ENCODE results near the gene TRIM16.
A peak's percentile ranks its signal among the peaks of the same experiment; 100 is the strongest.
"Not testable (repeated sequence)": the region's sequence is repeated elsewhere in the genome, so short reads cannot be mapped to it uniquely, and the experiment has no call there.

TRIM16 gene

GRCh38 chr17:15613111-15613510, 71.0 kb downstream of the TRIM16 start:
- DNase-seq, result not testable (repeated sequence)

GRCh38 chr17:15592960-15593359, 91.2 kb downstream of the TRIM16 start:
- DNase-seq, result not testable (repeated sequence)

DNA sequence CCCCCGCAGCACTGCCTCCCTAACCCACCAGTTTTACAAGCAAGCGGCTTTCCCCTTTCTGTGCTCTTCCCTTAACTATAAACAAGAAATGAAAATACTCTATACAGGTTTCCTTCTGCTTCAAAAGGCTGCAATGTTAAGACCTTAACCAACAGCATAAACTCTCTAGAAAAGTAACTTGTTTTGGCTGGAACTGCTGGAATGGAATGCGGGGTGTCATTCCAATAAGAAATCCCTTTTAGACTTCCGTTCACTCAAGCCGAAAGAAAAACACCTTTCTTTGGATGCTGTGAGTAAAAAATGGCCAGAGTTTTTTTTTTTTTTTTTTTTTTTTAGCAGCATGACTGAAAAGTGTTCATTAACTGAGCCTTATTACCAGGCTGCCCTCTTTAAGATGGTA, 92.1 kb downstream of the TRIM16 start:
- DNase-seq, result not testable (repeated sequence)

GRCh38 chr17:15590844-15591243, 93.3 kb downstream of the TRIM16 start:
- not testable (repeated sequence) for DNase-seq

DNA sequence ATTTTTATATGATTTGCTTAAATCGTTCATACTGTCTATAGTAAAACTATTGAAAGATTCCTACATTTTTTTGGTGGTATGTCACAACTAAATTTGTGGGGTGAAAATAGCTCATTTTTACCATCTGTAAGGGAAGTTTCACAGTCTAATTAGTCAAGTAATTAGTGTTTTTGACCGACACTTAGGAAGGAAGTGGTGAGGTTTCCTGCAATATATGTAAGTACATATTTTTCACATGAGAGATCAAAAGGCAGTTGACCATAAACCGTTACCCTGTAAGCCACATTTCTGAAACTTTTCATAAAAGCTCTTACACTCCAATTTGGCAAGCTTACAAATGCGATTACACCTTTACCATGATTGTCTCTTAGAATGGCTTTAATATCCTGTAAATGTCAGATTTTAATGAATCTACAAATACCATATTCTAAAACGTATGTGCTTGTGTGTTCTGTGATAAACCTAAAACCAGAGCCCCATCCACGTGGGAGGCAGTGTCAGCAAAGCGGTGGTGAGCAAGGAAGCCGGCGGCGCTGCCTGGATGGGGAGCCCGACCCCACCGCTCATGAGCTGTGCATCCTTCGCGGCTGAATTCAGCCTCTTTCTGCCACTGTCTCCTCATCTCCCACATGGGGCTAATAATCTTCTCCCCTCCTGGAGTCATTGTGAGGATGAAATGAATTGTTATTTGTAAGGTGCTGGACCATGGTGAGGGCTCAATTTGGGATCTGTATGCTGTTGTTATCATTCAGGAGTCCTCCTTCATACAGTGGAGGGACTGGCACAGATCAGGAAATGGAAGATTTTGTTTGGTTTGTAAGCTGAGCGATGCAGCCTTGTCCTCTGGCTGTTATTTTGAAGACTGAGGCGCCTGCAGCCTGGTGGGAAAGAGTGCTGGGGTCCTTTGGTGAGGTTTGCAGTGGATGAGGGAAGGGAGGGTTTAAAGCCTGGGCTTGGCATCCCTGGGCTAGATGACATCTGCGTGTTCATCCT, 94.3 kb downstream of the TRIM16 start:
- DNase-seq, result peak; percentile 1 to 22

- not testable (repeated sequence) for DNase-seq
Observed at GRCh38 chr17:15588017-15588416, 96.1 kb downstream of the TRIM16 start.

DNA sequence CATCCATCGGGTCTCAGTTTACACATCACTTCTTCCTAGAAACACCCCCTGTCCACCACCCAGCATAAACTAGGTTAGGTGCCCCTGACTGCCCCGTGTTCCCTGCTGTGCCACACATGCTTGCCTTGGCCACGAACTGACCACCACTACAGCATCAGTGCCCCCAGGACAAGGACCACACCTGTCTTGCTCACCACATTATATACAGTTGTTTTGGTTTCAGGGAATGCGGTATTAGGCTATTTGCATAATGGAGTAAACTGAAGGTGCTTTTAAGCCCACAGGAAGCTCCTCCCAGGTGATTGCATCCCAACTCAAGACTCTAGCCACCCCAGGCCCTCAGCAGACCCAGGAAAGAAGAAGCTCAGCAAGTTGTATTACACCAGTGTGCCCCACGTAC, 100.8 kb downstream of the TRIM16 start:
- not testable (repeated sequence) for DNase-seq

GRCh38 chr17:15581462-15581861, 102.6 kb downstream of the TRIM16 start:
- not testable (repeated sequence) for DNase-seq
